H1 (cell line): ENCODE results near the gene YARS2. TPM values are rescaled to one million over a fixed set of nuclear protein-coding genes. Genes with fewer than 3 reads are reported as not detected.

Source experiments
- CTCF ChIA-PET: fragments of 300-600 bp; sonication (Branson Sonifier 250); formaldehyde crosslinking; loops from one replicate; lab custom pipeline; 2021; ENCODE audit not compliant: partially characterized antibody; lab: Charles Lee
- POLR2A ChIA-PET: fragments of 300-600 bp; sonication (Branson Sonifier 250); formaldehyde crosslinking; loops from one replicate; lab custom pipeline; 2021; ENCODE audit warnings: inconsistent platforms; ENCODE audit not compliant: partially characterized antibody; lab: Charles Lee
- DNase-seq, 2 experiments: peaks; one replicate each; pipeline versions ENCODE4 v3.0.0 to v3.0.0-alpha.2; 2010 to 2022; ENCODE audit warnings: low spot score in 2 of 2, low read depth in 1 of 2, mixed read lengths in 1 of 2
- FAIRE-seq: peaks from 2 replicates; lab custom pipeline; 2011; peaks lifted over from hg19 to GRCh38; lab: Jason Lieb, UNC
- H2AFZ ChIP-seq: 2 replicates; pipeline ENCODE4 v1.8.1; 2012; ENCODE audit warnings: low read length, inconsistent platforms
- H2AK5ac ChIP-seq: 2 replicates; pipeline ENCODE4 v1.6.1; 2013; ENCODE audit warnings: low read depth, low read length
- H2BK120ac ChIP-seq: replicated peaks from 2 replicates; pipeline ENCODE3; 2013; ENCODE audit warnings: low read depth, low read length, inconsistent platforms
- H2BK12ac ChIP-seq: 2 replicates; pipeline ENCODE4 v1.6.1; 2013; ENCODE audit warnings: low read depth, low read length
- H2BK15ac ChIP-seq: 2 replicates; pipeline ENCODE4 v1.6.1; 2013; ENCODE audit warnings: low read length
- H2BK20ac ChIP-seq: 2 replicates; pipeline ENCODE4 v1.6.1; 2013; ENCODE audit warnings: low read length
- H2BK5ac ChIP-seq: 2 replicates; pipeline ENCODE4 v1.6.1; 2013; ENCODE audit warnings: low read depth, low read length
- H3K14ac ChIP-seq: 2 replicates; pipeline ENCODE4 v1.6.1; 2013; ENCODE audit warnings: inconsistent platforms; ENCODE audit not compliant: insufficient read length
- H3K18ac ChIP-seq: 2 replicates; pipeline ENCODE4 v1.6.1; 2013; ENCODE audit warnings: low read length; ENCODE audit errors: extremely low read depth
- H3K23ac ChIP-seq: 2 replicates; pipeline ENCODE4 v1.6.1; 2013; ENCODE audit warnings: inconsistent platforms; ENCODE audit not compliant: insufficient read length
- H3K23me2 ChIP-seq: 2 replicates; pipeline ENCODE4 v1.6.1; 2013; ENCODE audit warnings: low read depth, low read length
- H3K27ac ChIP-seq: 2 replicates; pipeline ENCODE4 v1.6.1; 2011; ENCODE audit warnings: low read depth, low read length, inconsistent platforms
- H3K27me3 ChIP-seq, 4 experiments: replicated peaks in 1 of 4; 1 replicate in 1 of 4; 2 replicates in 3 of 4; pipeline versions ENCODE4 v1.6.1 to v1.8.1; 2011 to 2013; ENCODE audit warnings: low read length in 3 of 4, mild to moderate bottlenecking in 3 of 4, inconsistent platforms in 2 of 4, mixed read lengths in 2 of 4, moderate library complexity in 1 of 4; ENCODE audit not compliant: control insufficient read depth in 3 of 4, insufficient read depth in 3 of 4; ENCODE audit errors: extremely low read depth in 1 of 4
- H3K36me3 ChIP-seq, 4 experiments: 2 replicates each; pipeline versions ENCODE4 v1.6.1 to v1.8.1; 2011 to 2013; ENCODE audit warnings: mild to moderate bottlenecking in 4 of 4, low read length in 3 of 4, moderate library complexity in 2 of 4, control low read depth in 1 of 4, inconsistent platforms in 1 of 4; ENCODE audit not compliant: insufficient read depth in 4 of 4, control insufficient read depth in 2 of 4
- H3K4ac ChIP-seq: replicated peaks from 2 replicates; pipeline ENCODE3; 2013; ENCODE audit warnings: low read length, low read depth, mixed read lengths, inconsistent platforms; ENCODE audit not compliant: insufficient read length
- H3K4me1 ChIP-seq, 4 experiments: replicated peaks in 1 of 4; 1 replicate in 1 of 4; 2 replicates in 3 of 4; pipeline versions ENCODE4 v1.6.1 to v1.8.1; 2011 to 2013; ENCODE audit warnings: low read length in 3 of 4, inconsistent platforms in 2 of 4, mixed read lengths in 1 of 4; ENCODE audit not compliant: insufficient read depth in 4 of 4, control insufficient read depth in 3 of 4
- H3K4me2 ChIP-seq, 2 experiments: 2 replicates each; pipeline versions ENCODE4 v1.6.1 to v1.8.1; 2011 to 2013; ENCODE audit warnings: low read depth in 2 of 2, low read length in 2 of 2, control low read depth in 1 of 2, inconsistent platforms in 1 of 2, mild to moderate bottlenecking in 1 of 2; ENCODE audit not compliant: insufficient read depth in 1 of 2
- H3K4me3 ChIP-seq, 4 experiments: fragments of 200-600, 300-600 bp in 1 of 4; sonication (generic), shearing (Covaris generic), sonication (Bioruptor Twin) in 1 of 4; 2 replicates each; pipeline versions ENCODE4 v1.5.1 to v1.8.1; 2011 to 2016; ENCODE audit warnings: low read length in 4 of 4, low read depth in 3 of 4, control low read depth in 2 of 4, inconsistent platforms in 2 of 4, mild to moderate bottlenecking in 2 of 4, mixed read lengths in 1 of 4, moderate library complexity in 1 of 4; ENCODE audit not compliant: insufficient read depth in 2 of 4; ENCODE audit errors: extremely low read depth in 1 of 4
- H3K56ac ChIP-seq: replicated peaks from 2 replicates; pipeline ENCODE3; 2013; ENCODE audit warnings: low read depth, mild to moderate bottlenecking, mixed read lengths, low read length, inconsistent platforms; ENCODE audit not compliant: insufficient read length
- H3K79me1 ChIP-seq: 2 replicates; pipeline ENCODE4 v1.6.1; 2013; ENCODE audit warnings: low read depth, low read length, control low read depth
- H3K79me2 ChIP-seq, 2 experiments: 2 replicates each; pipeline versions ENCODE4 v1.6.1 to v1.8.1; 2012 to 2013; ENCODE audit warnings: low read length in 2 of 2, mild to moderate bottlenecking in 2 of 2, inconsistent platforms in 1 of 2; ENCODE audit not compliant: insufficient read depth in 2 of 2, control insufficient read depth in 1 of 2
- H3K9ac ChIP-seq, 4 experiments: replicated peaks in 1 of 4; 1 replicate in 1 of 4; 2 replicates in 3 of 4; pipeline versions ENCODE4 v1.6.1 to v1.8.1; 2011 to 2013; ENCODE audit warnings: low read depth in 3 of 4, low read length in 3 of 4, control low read depth in 2 of 4, mild to moderate bottlenecking in 2 of 4, moderate library complexity in 2 of 4, inconsistent platforms in 1 of 4; ENCODE audit errors: extremely low read depth in 1 of 4
- H3K9me3 ChIP-seq, 2 experiments: 2 replicates each; pipeline versions ENCODE4 v1.6.1 to v1.8.1; 2012 to 2013; ENCODE audit warnings: mild to moderate bottlenecking in 2 of 2, moderate library complexity in 2 of 2, control low read depth in 1 of 2, inconsistent platforms in 1 of 2, low read depth in 1 of 2, low read length in 1 of 2, mixed read lengths in 1 of 2; ENCODE audit not compliant: insufficient read depth in 2 of 2
- H4K20me1 ChIP-seq, 2 experiments: replicated peaks in 1 of 2; 2 replicates each; pipeline versions ENCODE3 to v1.8.1; 2011 to 2013; ENCODE audit warnings: inconsistent platforms in 2 of 2, low read length in 2 of 2, mild to moderate bottlenecking in 1 of 2; ENCODE audit not compliant: insufficient read depth in 2 of 2, control insufficient read depth in 1 of 2
- H4K5ac ChIP-seq: 2 replicates; pipeline ENCODE4 v1.6.1; 2013; ENCODE audit warnings: low read length, low read depth, mixed read lengths, inconsistent platforms; ENCODE audit not compliant: insufficient read length
- H4K8ac ChIP-seq: 2 replicates; pipeline ENCODE4 v1.8.0; 2013; ENCODE audit warnings: mild to moderate bottlenecking, moderate library complexity, low read length, inconsistent platforms; ENCODE audit not compliant: insufficient read depth; ENCODE audit errors: extremely low read depth
- H4K91ac ChIP-seq: replicated peaks from 2 replicates; pipeline ENCODE3; 2013; ENCODE audit warnings: low read length, mixed read lengths, inconsistent platforms; ENCODE audit not compliant: insufficient read length
- CBX5 ChIP-seq: fragments of 300-800, 300-1000 bp; sonication (generic); IDR thresholded peaks from 2 replicates; pipeline ENCODE4 v1.7.1; 2016; ENCODE audit warnings: antibody characterized with exemption, low read length, low read depth
- HDAC6 ChIP-seq: IDR thresholded peaks from one replicate; pipeline ENCODE4 v1.7.1; 2012; ENCODE audit warnings: low read depth, mild to moderate bottlenecking, inconsistent platforms, low read length, moderate library complexity
- WGBS, 2 experiments: shearing (Covaris generic) in 1 of 2; methylation state at CpG; one replicate each; pipeline versions ENCODE4 v1.1.6 to v1.1.7; 2013 to 2015; ENCODE audit warnings: low lambda C conversion rate in 2 of 2, mixed read lengths in 2 of 2, inconsistent platforms in 1 of 2, low coverage in 1 of 2, missing lambda C conversion rate in 1 of 2; ENCODE audit not compliant: insufficient replicate concordance in 2 of 2, insufficient coverage in 1 of 2, insufficient read length in 1 of 2; ENCODE audit errors: extremely low coverage in 1 of 2, missing lambda C conversion rate in 1 of 2; 5-methylcytosine and 5-hydroxymethylcytosine counted together
- polyA plus RNA-seq, 7 experiments: library from polyadenylated mRNA; depleted of rRNA in 3 of 7; stranded (reverse) in 5 of 7; unstranded in 2 of 7; fragments of >200 nt in 5 of 7; fragments of 200-250 nt in 2 of 7; gene quantifications; 1 replicate in 5 of 7; 2 replicates in 1 of 7; 4 replicates in 1 of 7; pipeline versions ENCODE4 v1.2.1 to v1.2.3, GENCODE V29; 2011 to 2013; ENCODE audit warnings: missing spikeins in 2 of 7, mixed read lengths in 2 of 7
- total RNA-seq: library from RNA; stranded (reverse); fragmentation: NEBNext Ultra II Directional; extraction: Animal tissue kit (Norgen Biotek cat#: 25700); gene quantifications from 2 replicates; pipeline ENCODE4 v1.2.1, GENCODE V29; 2021
- TF ChIP-seq, protein P1 (sequence below): IDR thresholded peaks from 2 replicates; pipeline ENCODE4 v1.6.1; 2011; ENCODE audit warnings: low read length, improper control_type of control experiment

Gene YARS2
- total and polyA plus RNA-seq, 2 of the 8 experiments (the other 6 are each of a cell fraction or from before 2014, with no cell fraction given): 29.9 to 41.4 TPM

DNA sequence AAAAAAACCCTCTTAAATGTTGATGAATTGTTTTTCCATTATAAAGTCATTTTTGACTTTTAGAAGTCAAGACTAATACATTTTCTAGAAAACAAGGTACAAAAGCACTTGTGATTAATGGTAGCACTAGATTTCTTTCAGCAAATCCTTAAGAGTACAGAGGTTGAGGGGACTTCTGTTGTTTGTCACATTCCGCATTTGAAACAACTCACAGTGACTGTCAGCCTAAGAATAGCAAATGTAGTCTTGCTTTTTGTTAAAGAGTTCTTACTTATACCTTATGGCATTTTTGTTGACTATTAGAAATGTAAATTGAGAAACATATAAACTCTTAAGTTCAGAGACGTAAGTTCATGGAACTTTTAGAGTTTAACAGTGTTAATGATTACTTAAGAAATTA, 16.4 kb downstream of the YARS2 start:
- TF ChIP-seq, protein P1, sequence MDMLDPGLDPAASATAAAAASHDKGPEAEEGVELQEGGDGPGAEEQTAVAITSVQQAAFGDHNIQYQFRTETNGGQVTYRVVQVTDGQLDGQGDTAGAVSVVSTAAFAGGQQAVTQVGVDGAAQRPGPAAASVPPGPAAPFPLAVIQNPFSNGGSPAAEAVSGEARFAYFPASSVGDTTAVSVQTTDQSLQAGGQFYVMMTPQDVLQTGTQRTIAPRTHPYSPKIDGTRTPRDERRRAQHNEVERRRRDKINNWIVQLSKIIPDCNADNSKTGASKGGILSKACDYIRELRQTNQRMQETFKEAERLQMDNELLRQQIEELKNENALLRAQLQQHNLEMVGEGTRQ: no peak
- no peak for TF ChIP-seq CBX5
- TF ChIP-seq HDAC6: no peak
- Histone ChIP-seq H4K8ac (no peak overlapping the region), H3K4me3 (no peak overlapping the region), H3K14ac (no peak overlapping the region), H3K9ac (no peak overlapping the region), H3K56ac (no peak overlapping the region), H3K9me3 (no peaks in the 10 kb centered on the region), H3K23ac (no peak overlapping the region), H3K27ac (no peak overlapping the region), H3K27me3 (no peaks in the 10 kb centered on the region), H3K4me2 (no peak overlapping the region), H3K79me1 (no peaks in the 10 kb centered on the region), H4K91ac (no peak overlapping the region), H4K5ac (no peak overlapping the region), H3K23me2 (no peaks in the 10 kb centered on the region), H2BK20ac (no peak overlapping the region), H3K4ac (no peak overlapping the region), H2BK5ac (no peak overlapping the region), H4K20me1 (peaks cover 1 to 4% of the 10 kb centered on the region in 2 experiments), H3K79me2 (no peaks in the 10 kb centered on the region), H2BK12ac (no peak overlapping the region), H3K36me3 (peaks cover 0 to 73% (median 26%) of the 10 kb centered on the region in 4 experiments; a peak in 6 of 8 replicates), H2AK5ac (no peak overlapping the region), H2BK120ac (no peak overlapping the region), H3K18ac (no peak overlapping the region), H2AFZ (no peak overlapping the region), H2BK15ac (no peak overlapping the region), H3K4me1 (peaks cover 0 to 3% (median under 1%) of the 10 kb centered on the region in 4 experiments; a peak in 2 of 7 replicates)
- ChIA-PET POLR2A (no interaction called here), CTCF (interaction anchor here (0.9 kb wide), 1 partner anchor 62 kb away, joined by 3 read pairs; no protein-coding TSS in a partner anchor)
- 51% methylated on average over 2 of the region's 2 CpGs; no CpG with 5 or more reads in 1 of the 2 experiments for WGBS, 2 experiments
- DNase-seq: no peak
- peak; percentile 73 for FAIRE-seq
